GM23338 (cell line): ENCODE data around the gene KIFAP3. TPM values are rescaled to one million over a fixed set of nuclear protein-coding genes. Genes with fewer than 3 reads are reported as not detected.

Source experiments
- ATAC-seq: fragments of 200-7000 bp; cut with Tn5 transposase; 3 replicates; pipeline ENCODE4 v1.9.1; 2020
- DNase-seq: peaks from one replicate; pipeline ENCODE4 v3.0.0-alpha.2; 2015; ENCODE audit warnings: low spot score
- H2AFZ ChIP-seq: fragments of 200-600 bp; sonication (generic); 2 replicates; pipeline ENCODE4 v1.8.0; 2016; ENCODE audit warnings: antibody characterized with exemption, mild to moderate bottlenecking, moderate library complexity
- H3F3A ChIP-seq: fragments of 200-600 bp; sonication (generic); replicated peaks from 2 replicates; pipeline ENCODE4 v1.8.0; 2017; ENCODE audit warnings: antibody characterized with exemption, mixed run types, low read depth
- H3K27ac ChIP-seq: fragments of 200-600 bp; sonication (generic); 2 replicates; pipeline ENCODE4 v1.6.1; 2016; ENCODE audit warnings: low read depth
- H3K27me3 ChIP-seq: fragments of 200-600 bp; sonication (generic); 2 replicates; pipeline ENCODE4 v1.8.0; 2016; ENCODE audit warnings: mild to moderate bottlenecking, mixed run types, moderate library complexity; ENCODE audit not compliant: insufficient read depth
- H3K36me3 ChIP-seq: fragments of 200-600 bp; sonication (generic); 2 replicates; pipeline ENCODE4 v1.8.0; 2016; ENCODE audit warnings: mild to moderate bottlenecking; ENCODE audit not compliant: insufficient read depth
- H3K4me1 ChIP-seq: fragments of 200-600 bp; sonication (generic); 2 replicates; pipeline ENCODE4 v1.8.0; 2016; ENCODE audit warnings: mild to moderate bottlenecking, moderate library complexity; ENCODE audit not compliant: insufficient read depth
- H3K4me2 ChIP-seq: fragments of 200-600 bp; sonication (generic); 2 replicates; pipeline ENCODE4 v1.7.1; 2017; ENCODE audit warnings: mixed run types
- H3K4me3 ChIP-seq: fragments of 200-600 bp; sonication (generic); 2 replicates; pipeline ENCODE4 v1.6.1; 2016; ENCODE audit warnings: mixed run types
- H3K79me2 ChIP-seq: fragments of 200-600 bp; sonication (generic); replicated peaks from 2 replicates; pipeline ENCODE4 v1.8.0; 2017; ENCODE audit warnings: mild to moderate bottlenecking; ENCODE audit not compliant: insufficient read depth
- H3K9me2 ChIP-seq: fragments of 200-600 bp; sonication (generic); 2 replicates; pipeline ENCODE4 v1.8.0; 2017; ENCODE audit not compliant: insufficient read depth
- H4K20me1 ChIP-seq: fragments of 200-600 bp; sonication (generic); replicated peaks from 2 replicates; pipeline ENCODE4 v1.8.0; 2017; ENCODE audit warnings: mild to moderate bottlenecking; ENCODE audit not compliant: insufficient read depth
- H3K27ac Mint-ChIP-seq: 2 replicates; pipeline ENCODE4 v1.8.0; 2020; ENCODE audit warnings: inconsistent platforms, mild to moderate bottlenecking, moderate library complexity, mixed read lengths
- H3K27me3 Mint-ChIP-seq: 3 replicates; pipeline ENCODE4 v1.8.0; 2022; ENCODE audit warnings: low read depth, mild to moderate bottlenecking, moderate library complexity, mixed read lengths, inconsistent platforms; ENCODE audit not compliant: insufficient read depth, poor library complexity
- H3K36me3 Mint-ChIP-seq: 3 replicates; pipeline ENCODE4 v1.8.0; 2021; ENCODE audit warnings: low read depth, mild to moderate bottlenecking, inconsistent platforms, moderate library complexity, mixed read lengths
- H3K4me1 Mint-ChIP-seq: 3 replicates; pipeline ENCODE4 v1.8.0; 2020; ENCODE audit warnings: mild to moderate bottlenecking, inconsistent platforms, mixed read lengths
- H3K4me3 Mint-ChIP-seq: 3 replicates; pipeline ENCODE4 v1.8.0; 2021; ENCODE audit warnings: moderate library complexity, mild to moderate bottlenecking, inconsistent platforms, mixed read lengths
- H3K9me3 Mint-ChIP-seq: 3 replicates; pipeline ENCODE4 v1.8.0; 2020; ENCODE audit warnings: moderate library complexity, mild to moderate bottlenecking, inconsistent platforms, mixed read lengths
- CTCF ChIP-seq, 2 experiments: fragments of 200-600 bp in 1 of 2; sonication (generic) in 1 of 2; conservative IDR thresholded peaks; 2 replicates each; pipeline versions ENCODE4 v1.5.1 to v1.6.1; 2016 to 2017; ENCODE audit warnings: antibody characterized with exemption in 2 of 2, low read depth in 2 of 2, mild to moderate bottlenecking in 2 of 2, moderate library complexity in 1 of 2
- EZH2phosphoT487 ChIP-seq: fragments of 200-600 bp; sonication (generic); IDR thresholded peaks from one replicate; pipeline ENCODE4 v1.8.1; 2018; ENCODE audit warnings: antibody characterized with exemption; ENCODE audit not compliant: unreplicated experiment
- JUNB ChIP-seq: IDR thresholded peaks from one replicate; pipeline ENCODE4 v1.6.1; 2016; ENCODE audit warnings: antibody characterized with exemption; ENCODE audit not compliant: unreplicated experiment
- POLR2AphosphoS5 ChIP-seq: IDR thresholded peaks from 2 replicates; pipeline ENCODE4 v1.6.1; 2016; ENCODE audit warnings: antibody characterized with exemption, low read depth
- REST ChIP-seq: IDR thresholded peaks from one replicate; pipeline ENCODE4 v1.6.1; 2018; ENCODE audit warnings: antibody characterized with exemption; ENCODE audit not compliant: unreplicated experiment
- STAT1 ChIP-seq: IDR thresholded peaks from one replicate; pipeline ENCODE4 v1.6.1; 2016; ENCODE audit warnings: antibody characterized with exemption; ENCODE audit not compliant: unreplicated experiment
- ZNF114 ChIP-seq: fragments of 250-450 bp; sonication (Bioruptor Pico); IDR thresholded peaks from 2 replicates; pipeline ENCODE4 v1.5.0; 2020; ENCODE audit warnings: mild to moderate bottlenecking, moderate library complexity
- ZNF331 ChIP-seq: fragments of 250-450 bp; sonication (Bioruptor Pico); IDR thresholded peaks from 2 replicates; pipeline ENCODE4 v1.5.0; 2020; ENCODE audit warnings: low read depth, mild to moderate bottlenecking, moderate library complexity
- polyA plus RNA-seq: library from polyadenylated mRNA; unstranded; fragments of >200 nt; fragmentation: Nextera tagmentation; extraction: Ambion mirVana; gene quantifications from 2 replicates; pipeline ENCODE4 v1.2.1, GENCODE V29; 2016
- total RNA-seq: library from RNA; depleted of rRNA; stranded (reverse); fragments of >200 nt; shearing (Covaris generic); gene quantifications from 2 replicates; pipeline ENCODE4 v1.2.3, GENCODE V29; 2014
- TF ChIP-seq, protein P1 (sequence below): fragments of 250-450 bp; sonication (Bioruptor Pico); IDR thresholded peaks from 2 replicates; pipeline ENCODE4 v1.5.0; 2020; ENCODE audit warnings: mild to moderate bottlenecking, moderate library complexity

The KIFAP3 gene
- total and polyA plus RNA-seq, 2 experiments from 2014 or later, result 2.7 to 3.1 TPM

GRCh38 chr1:170067253-170067819 is 7.2 kb downstream of the KIFAP3 start:
- TF ChIP-seq CTCF (conservative IDR thresholded peaks at IDR 0.05; ENCODE audit: low read depth in 2 of 2), result peak in 1 of 2 experiments; percentile 40; a peak in 2 of 4 replicates
- TF ChIP-seq ZNF114 (CRISPR knock-in tag), result no peak
- H3K27ac Mint-ChIP-seq, result no peak overlapping the region
- H3K4me3 Mint-ChIP-seq, result no peak overlapping the region
- H3K4me1 Mint-ChIP-seq, result no peaks in the 10 kb centered on the region
- H3K9me3 Mint-ChIP-seq, result no peaks in the 10 kb centered on the region
- no peak overlapping the region for H3K4me3 ChIP-seq
- no peaks in the 10 kb centered on the region for H3K27me3 Mint-ChIP-seq
- H3K27ac ChIP-seq, result no peak overlapping the region
- H3K79me2 ChIP-seq, result no peaks in the 10 kb centered on the region
- H2AFZ ChIP-seq, result no peak overlapping the region; the same call in 1 of the 2 replicates
- no peaks in the 10 kb centered on the region for H3K36me3 ChIP-seq
- no peaks in the 10 kb centered on the region for H3K36me3 Mint-ChIP-seq
- H3F3A ChIP-seq, result no peaks in the 10 kb centered on the region
- H3K27me3 ChIP-seq, result no peaks in the 10 kb centered on the region
- no peaks in the 10 kb centered on the region for H4K20me1 ChIP-seq
- H3K4me1 ChIP-seq, result no peaks in the 10 kb centered on the region
- H3K9me2 ChIP-seq, result no peaks in the 10 kb centered on the region
- no peak for ATAC-seq
- no peak overlapping the region for H3K4me2 ChIP-seq
- no peak for DNase-seq

- Histone ChIP-seq H3K27me3 (no peaks in the 10 kb centered on the region), H3K4me2 (no peak overlapping the region), H3K27ac (no peak overlapping the region), H3K4me3 (no peak overlapping the region), H3K4me1 (no peaks in the 10 kb centered on the region), H3K9me2 (no peaks in the 10 kb centered on the region), H3K79me2 (no peaks in the 10 kb centered on the region), H4K20me1 (no peaks in the 10 kb centered on the region), H3F3A (no peaks in the 10 kb centered on the region), H3K36me3 (no peaks in the 10 kb centered on the region), H2AFZ (no peak overlapping the region)
- Mint-ChIP-seq H3K4me3 (no peak overlapping the region), H3K27me3 (no peaks in the 10 kb centered on the region), H3K36me3 (no peaks in the 10 kb centered on the region), H3K27ac (no peak overlapping the region), H3K4me1 (no peaks in the 10 kb centered on the region), H3K9me3 (no peaks in the 10 kb centered on the region; the same call in 2 of the 3 replicates)
- ATAC-seq (no peak), DNase-seq (no peak)
- no peak for TF ChIP-seq ZNF331 (CRISPR knock-in tag)
- no peak for TF ChIP-seq STAT1
- TF ChIP-seq, protein P1, sequence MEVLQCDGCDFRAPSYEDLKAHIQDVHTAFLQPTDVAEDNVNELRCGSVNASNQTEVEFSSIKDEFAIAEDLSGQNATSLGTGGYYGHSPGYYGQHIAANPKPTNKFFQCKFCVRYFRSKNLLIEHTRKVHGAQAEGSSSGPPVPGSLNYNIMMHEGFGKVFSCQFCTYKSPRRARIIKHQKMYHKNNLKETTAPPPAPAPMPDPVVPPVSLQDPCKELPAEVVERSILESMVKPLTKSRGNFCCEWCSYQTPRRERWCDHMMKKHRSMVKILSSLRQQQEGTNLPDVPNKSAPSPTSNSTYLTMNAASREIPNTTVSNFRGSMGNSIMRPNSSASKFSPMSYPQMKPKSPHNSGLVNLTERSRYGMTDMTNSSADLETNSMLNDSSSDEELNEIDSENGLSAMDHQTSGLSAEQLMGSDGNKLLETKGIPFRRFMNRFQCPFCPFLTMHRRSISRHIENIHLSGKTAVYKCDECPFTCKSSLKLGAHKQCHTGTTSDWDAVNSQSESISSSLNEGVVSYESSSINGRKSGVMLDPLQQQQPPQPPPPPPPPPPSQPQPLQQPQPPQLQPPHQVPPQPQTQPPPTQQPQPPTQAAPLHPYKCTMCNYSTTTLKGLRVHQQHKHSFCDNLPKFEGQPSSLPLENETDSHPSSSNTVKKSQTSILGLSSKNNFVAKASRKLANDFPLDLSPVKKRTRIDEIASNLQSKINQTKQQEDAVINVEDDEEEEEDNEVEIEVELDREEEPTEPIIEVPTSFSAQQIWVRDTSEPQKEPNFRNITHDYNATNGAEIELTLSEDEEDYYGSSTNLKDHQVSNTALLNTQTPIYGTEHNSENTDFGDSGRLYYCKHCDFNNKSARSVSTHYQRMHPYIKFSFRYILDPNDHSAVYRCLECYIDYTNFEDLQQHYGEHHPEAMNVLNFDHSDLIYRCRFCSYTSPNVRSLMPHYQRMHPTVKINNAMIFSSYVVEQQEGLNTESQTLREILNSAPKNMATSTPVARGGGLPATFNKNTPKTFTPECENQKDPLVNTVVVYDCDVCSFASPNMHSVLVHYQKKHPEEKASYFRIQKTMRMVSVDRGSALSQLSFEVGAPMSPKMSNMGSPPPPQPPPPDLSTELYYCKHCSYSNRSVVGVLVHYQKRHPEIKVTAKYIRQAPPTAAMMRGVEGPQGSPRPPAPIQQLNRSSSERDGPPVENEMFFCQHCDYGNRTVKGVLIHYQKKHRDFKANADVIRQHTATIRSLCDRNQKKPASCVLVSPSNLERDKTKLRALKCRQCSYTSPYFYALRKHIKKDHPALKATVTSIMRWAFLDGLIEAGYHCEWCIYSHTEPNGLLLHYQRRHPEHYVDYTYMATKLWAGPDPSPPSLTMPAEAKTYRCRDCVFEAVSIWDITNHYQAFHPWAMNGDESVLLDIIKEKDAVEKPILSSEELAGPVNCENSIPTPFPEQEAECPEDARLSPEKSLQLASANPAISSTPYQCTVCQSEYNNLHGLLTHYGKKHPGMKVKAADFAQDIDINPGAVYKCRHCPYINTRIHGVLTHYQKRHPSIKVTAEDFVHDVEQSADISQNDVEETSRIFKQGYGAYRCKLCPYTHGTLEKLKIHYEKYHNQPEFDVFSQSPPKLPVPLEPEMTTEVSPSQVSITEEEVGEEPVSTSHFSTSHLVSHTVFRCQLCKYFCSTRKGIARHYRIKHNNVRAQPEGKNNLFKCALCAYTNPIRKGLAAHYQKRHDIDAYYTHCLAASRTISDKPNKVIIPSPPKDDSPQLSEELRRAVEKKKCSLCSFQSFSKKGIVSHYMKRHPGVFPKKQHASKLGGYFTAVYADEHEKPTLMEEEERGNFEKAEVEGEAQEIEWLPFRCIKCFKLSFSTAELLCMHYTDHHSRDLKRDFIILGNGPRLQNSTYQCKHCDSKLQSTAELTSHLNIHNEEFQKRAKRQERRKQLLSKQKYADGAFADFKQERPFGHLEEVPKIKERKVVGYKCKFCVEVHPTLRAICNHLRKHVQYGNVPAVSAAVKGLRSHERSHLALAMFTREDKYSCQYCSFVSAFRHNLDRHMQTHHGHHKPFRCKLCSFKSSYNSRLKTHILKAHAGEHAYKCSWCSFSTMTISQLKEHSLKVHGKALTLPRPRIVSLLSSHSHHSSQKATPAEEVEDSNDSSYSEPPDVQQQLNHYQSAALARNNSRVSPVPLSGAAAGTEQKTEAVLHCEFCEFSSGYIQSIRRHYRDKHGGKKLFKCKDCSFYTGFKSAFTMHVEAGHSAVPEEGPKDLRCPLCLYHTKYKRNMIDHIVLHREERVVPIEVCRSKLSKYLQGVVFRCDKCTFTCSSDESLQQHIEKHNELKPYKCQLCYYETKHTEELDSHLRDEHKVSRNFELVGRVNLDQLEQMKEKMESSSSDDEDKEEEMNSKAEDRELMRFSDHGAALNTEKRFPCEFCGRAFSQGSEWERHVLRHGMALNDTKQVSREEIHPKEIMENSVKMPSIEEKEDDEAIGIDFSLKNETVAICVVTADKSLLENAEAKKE (CRISPR knock-in tag), result no peak
- no peak for TF ChIP-seq REST
- no peak for TF ChIP-seq JUNB
- no peak for TF ChIP-seq POLR2AphosphoS5
- TF ChIP-seq EZH2phosphoT487, result no peak
These were observed 9.7 kb downstream of the KIFAP3 start for GRCh38 chr1:170064821-170065220.
